Erythroblast (primary cell): ENCODE measurements around the gene EEF1E1.

ENCODE experiments used
- GATA1 ChIP-seq: IDR thresholded peaks from 2 replicates; pipeline ENCODE4 v1.6.1; 2011; ENCODE audit warnings: low read depth, mild to moderate bottlenecking, control low read depth, low read length, moderate library complexity
- POLR2A ChIP-seq: IDR thresholded peaks from 2 replicates; pipeline ENCODE4 v1.6.1; 2011; ENCODE audit warnings: mild to moderate bottlenecking, low read length

DNA sequence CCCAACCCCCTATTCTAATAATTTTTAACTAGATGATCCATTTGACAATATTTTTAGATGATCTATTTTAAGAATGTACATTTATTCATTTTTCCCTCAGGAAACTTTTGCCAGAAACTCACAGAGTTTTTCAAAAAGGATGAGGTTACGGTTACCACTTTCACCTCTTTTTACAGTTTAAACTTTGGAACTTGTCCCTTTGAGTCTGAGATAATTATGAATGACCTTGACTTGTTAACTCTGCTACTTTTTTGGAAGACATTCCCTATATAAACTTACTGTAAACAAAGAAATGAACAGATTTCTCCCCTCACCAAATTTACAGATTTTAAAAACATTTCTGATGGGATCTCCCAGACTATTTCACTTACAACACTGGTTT is 19.8 kb downstream of the EEF1E1 start:
- TF ChIP-seq POLR2A (no peak), GATA1 (no peak)
